ENCODE measurements around the gene KAZALD1.

Gene KAZALD1

DNA sequence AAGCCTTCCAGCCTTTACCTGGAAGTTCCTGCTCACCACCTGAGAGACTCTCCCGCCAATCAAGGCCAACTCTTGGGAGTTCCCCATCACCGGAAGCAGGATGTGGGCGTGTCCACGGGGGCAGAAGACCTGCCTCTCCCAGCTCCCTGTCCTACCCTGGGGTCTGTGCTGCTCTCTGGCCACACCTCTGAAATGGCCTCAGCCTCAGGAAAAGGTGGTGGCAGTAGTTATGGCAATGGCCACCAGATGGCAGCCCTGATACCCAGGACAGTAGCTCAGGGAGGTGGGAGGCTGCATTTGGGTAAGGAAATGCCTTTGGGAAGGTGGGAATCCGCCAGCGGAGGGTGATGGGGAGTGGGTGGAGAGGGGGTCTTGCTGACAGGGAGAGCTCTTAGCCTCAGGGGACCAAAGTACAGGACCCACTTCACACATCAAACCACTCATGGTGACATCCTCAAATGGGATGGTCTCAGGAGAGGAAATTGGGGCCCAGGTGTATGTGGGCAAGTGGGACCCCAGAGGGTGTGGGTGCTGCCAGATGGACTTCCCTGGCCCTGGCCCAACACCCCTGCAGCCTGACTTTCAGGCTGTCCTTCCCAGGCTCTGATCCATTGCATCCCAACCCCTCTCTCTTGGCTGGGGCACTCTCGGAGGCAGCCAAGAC is 33.9 kb downstream of the KAZALD1 start:
- peak; percentile 24 for DNase-seq

DNA sequence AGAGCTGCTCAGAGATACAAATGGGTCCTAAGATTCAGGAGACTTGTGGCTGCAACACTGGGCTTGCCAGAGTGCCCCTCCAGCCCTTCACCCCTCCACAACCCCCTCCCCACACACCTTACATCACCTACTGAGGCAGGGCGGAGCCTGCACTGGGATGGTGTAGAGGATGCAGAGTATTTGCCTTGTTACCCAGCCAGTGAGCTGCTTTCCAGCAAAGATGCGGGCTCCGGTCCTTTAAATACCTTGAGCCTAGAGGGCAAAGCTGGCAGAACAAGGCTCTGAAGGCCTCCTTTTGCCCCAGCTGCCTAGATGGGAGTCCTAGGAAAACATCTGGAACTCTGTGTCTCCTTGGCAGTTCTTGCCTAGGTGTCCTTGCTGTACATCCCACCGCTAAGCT is 34.6 kb downstream of the KAZALD1 start:
- DNase-seq = no peak

DNA sequence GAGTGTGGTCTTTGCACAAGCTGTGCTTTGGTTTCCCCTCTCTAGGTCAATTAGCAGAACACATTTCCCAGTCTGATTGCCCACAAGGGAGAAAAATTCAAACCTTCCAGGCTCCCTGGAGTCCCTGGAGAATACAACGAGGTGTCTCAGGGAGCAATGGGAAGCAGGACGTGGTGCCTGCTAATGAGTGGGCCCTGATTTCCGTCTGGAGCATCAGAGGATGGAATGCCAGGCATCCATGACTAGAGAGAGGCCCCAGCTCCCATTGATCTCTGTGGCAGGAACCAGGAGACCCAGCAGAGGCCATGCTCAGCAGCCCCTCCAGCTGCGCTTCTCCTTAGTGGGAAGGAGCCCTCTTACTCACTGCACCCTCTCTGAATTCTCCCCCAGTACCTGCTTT is 36.1 kb downstream of the KAZALD1 start:
- no peak for DNase-seq

DNA sequence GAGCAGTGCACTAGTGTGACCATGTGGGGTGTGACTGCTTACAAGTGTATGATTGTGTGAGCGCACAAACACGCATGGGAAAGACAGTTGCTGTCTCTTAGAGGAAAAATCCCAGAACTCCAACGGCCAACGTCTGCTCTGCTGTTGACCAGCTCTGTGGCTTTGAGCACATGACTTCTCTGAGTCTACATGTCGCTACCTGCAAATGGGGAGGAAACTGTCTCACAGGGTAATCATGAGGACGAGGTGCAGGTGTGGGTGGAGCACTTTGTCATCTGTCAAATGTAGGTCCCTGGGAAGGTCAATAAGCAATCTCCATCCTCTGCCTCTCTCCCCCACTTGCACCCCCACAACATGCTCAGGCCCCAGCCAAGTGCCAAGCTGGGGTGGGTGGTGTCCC is 38.1 kb downstream of the KAZALD1 start:
- DNase-seq = no peak

DNA sequence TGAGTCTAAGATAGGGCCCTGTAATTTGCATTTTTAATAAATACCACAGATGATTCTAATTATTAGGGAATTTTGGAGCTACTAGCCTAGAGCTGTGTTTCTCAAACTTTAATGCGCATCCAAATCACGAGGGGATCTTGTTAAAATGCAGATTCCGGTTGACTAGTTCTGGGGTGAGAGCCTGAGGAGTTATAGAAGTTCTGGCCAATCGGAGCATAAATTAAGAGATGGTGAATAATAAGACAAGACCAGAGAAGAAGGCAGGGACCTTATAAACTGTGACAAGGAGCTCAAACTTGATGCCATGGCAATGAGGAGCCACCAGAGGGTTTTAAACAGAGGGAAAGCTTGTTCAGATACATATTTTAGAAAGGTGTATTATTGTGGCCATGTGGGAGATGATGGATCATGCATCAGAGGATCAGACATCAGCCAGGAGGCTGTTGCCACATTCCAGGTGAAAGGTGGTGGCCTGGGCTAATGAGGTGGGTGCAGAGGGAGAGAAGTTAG is 39.6 kb downstream of the KAZALD1 start:
- no peak for DNase-seq

DNA sequence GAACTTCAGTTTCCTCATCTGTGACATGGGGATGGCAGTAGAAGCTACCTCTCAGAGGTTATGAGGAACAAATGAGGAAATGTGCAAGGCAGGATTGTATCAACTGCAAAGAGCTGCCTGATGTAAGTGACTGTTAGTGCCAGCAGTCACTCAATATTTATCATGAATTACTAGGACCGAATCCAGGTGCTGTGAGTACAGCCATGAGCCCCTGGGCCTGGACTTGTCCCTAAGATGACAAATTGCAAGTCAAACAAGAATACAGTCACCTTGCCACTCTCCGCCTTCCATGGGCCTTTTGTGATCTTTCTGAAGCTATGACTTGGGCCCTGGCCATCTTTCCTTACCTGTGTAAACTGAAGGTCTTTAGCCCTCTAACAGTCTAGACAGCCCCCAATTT is 41.6 kb downstream of the KAZALD1 start:
- no peak for DNase-seq

DNA sequence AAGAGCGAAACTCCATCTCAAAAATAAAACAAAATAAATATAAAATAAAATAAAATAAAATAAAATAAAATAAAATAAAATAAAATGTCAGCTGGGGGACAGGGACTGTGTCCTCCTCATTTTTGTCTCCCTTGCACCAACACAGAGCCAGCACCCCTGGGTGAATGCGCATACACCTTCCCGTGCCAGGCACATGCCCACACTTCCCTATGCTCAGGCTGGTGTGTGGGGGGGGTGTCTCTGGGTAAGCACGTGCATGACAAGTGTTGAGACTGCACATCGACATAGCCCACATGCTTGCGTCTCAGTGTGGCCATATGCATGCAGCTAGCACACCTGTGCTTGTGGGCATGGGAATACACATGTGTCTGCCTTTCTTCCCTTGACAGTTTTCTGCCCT is 44.6 kb downstream of the KAZALD1 start:
- DNase-seq = no peak

DNA sequence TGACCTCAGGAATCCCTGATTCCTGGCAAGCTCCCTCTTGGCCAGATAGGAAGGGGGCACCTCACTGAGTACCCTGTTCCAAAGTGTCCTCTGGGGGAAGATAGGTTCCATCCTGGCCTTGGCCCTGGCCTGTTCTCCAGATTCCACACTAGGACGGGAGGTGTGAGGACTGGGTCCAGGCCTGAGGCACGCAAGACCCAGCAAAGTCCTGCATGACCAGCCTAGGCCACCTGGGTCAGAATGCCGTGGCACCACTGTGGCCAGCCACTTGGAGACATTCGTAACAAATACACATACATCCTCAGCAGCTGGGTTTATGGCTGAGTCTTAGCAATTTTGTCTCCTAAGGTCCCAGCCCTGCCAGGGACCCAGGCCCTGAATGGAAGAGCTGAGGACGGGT is 46.0 kb downstream of the KAZALD1 start:
- no peak for DNase-seq

DNA sequence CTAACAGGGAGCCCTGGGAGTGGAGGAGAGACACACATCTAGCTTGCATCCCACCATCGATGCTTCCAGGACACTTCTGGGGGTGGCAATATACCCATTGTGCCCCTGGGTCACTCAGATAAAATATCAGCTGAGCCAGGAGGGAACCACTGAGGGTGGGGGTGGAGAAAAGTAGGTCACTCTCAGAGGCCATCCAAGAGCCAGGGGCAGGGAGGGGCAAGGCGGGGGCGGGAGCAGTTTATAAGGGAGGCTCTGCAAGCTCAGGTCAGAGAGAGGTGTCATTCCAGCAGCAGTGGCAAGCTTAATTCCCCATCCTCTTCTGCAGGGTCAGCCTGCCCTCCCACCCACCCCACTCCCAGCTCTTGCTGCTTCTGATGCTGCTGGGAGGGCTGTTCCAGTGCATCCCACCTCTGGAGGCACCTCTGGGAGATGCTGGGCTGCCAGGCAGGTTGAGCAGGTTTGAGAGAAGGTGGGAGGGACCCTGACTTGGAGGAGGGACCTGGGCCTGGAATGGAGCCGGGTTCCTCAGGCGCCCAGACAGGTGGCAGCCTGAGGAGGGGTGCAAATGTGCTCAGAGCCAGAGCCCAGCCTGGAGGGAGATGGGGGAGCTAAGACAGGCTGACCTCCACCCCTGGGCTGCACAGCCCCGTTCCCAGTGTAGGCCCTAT is 49.2 kb downstream of the KAZALD1 start:
- DNase-seq = no peak

DNA sequence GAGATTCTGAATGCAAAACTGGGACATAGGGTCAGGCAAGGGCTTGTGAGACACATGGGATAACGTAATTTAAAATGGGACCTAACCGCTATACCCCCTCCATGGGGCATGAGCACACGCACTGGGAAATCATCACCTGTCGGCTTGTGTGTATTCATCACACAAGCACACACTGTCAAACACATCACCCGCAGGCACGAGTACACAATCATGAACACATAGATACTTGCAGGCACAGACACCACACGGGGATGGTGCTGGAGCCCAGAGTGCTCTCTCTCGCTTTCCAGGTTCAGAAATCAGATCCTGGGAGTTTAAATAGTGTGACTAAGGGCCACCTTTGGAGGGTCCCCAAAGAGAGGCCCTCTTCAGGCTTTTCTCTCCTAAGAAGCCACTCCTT is 49.8 kb downstream of the KAZALD1 start:
- DNase-seq = no peak

DNA sequence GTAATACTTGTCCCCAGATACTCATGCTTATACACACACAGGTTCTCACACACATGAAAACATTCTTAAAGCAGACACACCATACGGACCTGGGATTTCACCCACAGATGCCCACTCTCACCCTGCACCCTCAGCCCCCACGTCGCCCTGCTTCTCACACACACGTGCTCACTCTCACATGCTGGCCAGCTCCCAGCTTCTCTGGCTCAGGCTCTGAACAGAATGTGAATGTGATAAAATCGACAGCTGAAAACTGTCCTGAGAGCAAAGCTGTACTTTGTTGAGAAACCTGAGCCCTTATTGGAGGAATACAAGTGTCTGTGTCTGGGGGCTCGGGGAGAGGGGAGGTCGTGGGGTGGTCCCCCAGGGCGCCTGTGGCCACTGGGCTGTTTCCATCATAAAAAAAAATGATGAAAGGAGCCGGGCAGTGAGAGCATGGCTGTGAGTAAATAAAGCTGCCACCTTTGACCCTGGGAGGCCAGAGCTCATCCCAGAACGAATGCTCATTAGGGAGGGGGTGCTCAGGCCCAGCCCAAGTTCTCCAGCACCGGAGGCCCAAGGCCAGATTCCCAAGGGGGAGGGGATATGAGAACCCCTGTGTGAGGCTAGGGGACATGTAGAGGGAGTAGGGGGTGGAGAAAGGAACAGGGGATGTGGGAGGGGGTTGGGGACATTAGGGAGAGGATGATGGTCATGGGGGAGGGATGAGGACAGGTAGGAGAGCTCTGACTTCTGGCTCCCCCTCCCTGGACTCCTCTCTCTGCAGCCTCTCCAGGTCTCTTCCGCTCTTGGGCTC is 51.2 kb downstream of the KAZALD1 start:
- DNase-seq = no peak

DNA sequence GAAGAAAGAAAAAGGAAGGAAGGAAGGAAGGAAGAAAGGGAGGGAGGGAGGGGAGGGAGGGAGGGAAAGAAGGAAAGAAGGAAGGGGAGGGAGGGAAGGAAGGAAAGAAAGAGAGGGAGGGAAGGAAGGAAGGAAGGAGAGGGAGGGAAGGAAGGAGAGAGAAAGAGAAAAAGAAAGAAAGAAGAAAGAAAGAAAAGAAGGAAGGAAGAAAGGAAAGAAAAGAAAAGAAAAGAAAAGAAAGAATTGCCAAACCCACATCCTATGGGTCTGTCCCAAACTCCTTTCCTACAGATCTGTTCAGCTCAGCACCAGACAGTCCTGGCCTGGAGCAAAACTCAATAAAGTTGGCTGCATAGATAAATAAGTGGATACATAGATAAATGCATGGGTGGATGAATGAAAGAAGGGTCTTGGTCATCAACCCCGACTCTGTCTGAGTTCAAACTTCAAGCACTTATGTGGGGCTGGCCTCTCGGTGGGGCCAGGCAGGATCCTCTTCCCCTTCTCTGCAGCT is 52.2 kb downstream of the KAZALD1 start:
- DNase-seq = no peak

DNA sequence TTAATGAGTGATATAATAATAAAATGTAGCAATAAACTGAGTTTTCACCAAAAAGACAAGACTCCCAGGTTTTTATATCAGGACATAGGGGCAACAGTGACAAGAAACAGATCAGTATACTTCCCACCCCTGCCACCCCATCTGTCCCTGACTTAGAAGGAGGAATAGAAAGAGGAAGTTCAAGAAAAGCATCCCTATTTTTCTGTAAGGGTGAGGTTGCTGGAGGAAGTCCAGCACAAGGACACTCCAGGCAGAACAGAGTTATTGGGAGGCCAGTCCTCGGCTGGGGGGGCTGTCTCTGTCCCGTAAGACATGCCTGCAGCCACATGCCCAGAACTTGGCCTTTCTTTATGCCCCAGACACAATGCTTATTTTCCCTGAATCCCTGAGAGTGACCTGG is 52.9 kb downstream of the KAZALD1 start:
- DNase-seq = no peak
